Measurements from ENCODE around the gene TSSC4. TPM values are rescaled to one million over a fixed set of nuclear protein-coding genes. Genes with fewer than 3 reads are reported as not detected.

Gene TSSC4
- total RNA-seq, 1 experiment from 2014 or later = 47.1 TPM

GRCh38 chr11:2362414-2362813 lies 38.1 kb upstream of the TSSC4 start:
- 0 out of 2 replicates have a peak, but pooled peaks cover 5% of the 10 kb centered on the region for H3K27me3 ChIP-seq (ENCODE audit: insufficient read depth, low read length)
- no TSS peak for BruUV-seq (replicated peaks)
- intact Hi-C loops (cut with micrococcal nuclease) = no loop called here
- H3K4me3 ChIP-seq (replicated peaks in 1 of 2; ENCODE audit: low read depth in 1 of 2, low read length in 2 of 2) = no peak overlapping the region
- H4K20me1 ChIP-seq (ENCODE audit: insufficient read depth) = no peaks in the 10 kb centered on the region
- TF ChIP-seq SIN3A (IDR thresholded peaks at IDR 0.05; ENCODE audit: low read depth) = no peak
- no peak for TF ChIP-seq FOSL1 (IDR thresholded peaks at IDR 0.05; ENCODE audit: low read depth)
- TF ChIP-seq RAD21 (IDR thresholded peaks at IDR 0.05; ENCODE audit: low read depth) = no peak
- no peak for TF ChIP-seq ZBTB33 (IDR thresholded peaks at IDR 0.05; ENCODE audit: extremely low read depth, insufficient replicate concordance, low read length)
- TF ChIP-seq EZH2phosphoT487 (IDR thresholded peaks at IDR 0.05; ENCODE audit: borderline replicate concordance) = no peak
- no peak for TF ChIP-seq POLR2AphosphoS5 (IDR thresholded peaks at IDR 0.05; ENCODE audit: low read depth, low read length)
- no peak for TF ChIP-seq CEBPB (IDR thresholded peaks at IDR 0.05; ENCODE audit: low read depth)
- no peak for TF ChIP-seq ATF3 (IDR thresholded peaks at IDR 0.05)
- TF ChIP-seq YY1 (IDR thresholded peaks at IDR 0.05; ENCODE audit: extremely low read depth, insufficient replicate concordance, low read depth, low read length) = no peak
- TF ChIP-seq TCF7L2 (IDR thresholded peaks at IDR 0.05; ENCODE audit: borderline replicate concordance, extremely low read depth, insufficient read depth, insufficient read length) = no peak
- no peak for TF ChIP-seq CTCF (IDR thresholded peaks at IDR 0.05 in 2 of 3, conservative IDR thresholded peaks at IDR 0.05 in 1 of 3; ENCODE audit: borderline replicate concordance in 1 of 3, insufficient read depth in 1 of 3, low read depth in 2 of 3, low read length in 2 of 3)
- no peak for TF ChIP-seq ZNF274 (IDR thresholded peaks at IDR 0.05; ENCODE audit: low read depth, low read length)
- no peak for TF ChIP-seq EZH2 (IDR thresholded peaks at IDR 0.05)
- no peak for TF ChIP-seq ZFX (IDR thresholded peaks at IDR 0.05)
- TF ChIP-seq EGR1 (IDR thresholded peaks at IDR 0.05; ENCODE audit: low read depth) = no peak
- no peak for TF ChIP-seq MAX (IDR thresholded peaks at IDR 0.05)
- no peak for TF ChIP-seq JUND (IDR thresholded peaks at IDR 0.05)
- no peak for TF ChIP-seq CBX3 (IDR thresholded peaks at IDR 0.05; ENCODE audit: low read depth)
- no peak for TF ChIP-seq POLR2A (IDR thresholded peaks at IDR 0.05; ENCODE audit: borderline replicate concordance, extremely low read depth, insufficient read depth, insufficient read length)
- no peak overlapping the region for H3K27ac ChIP-seq (ENCODE audit: low read depth, low read length)
- H3K36me3 ChIP-seq (ENCODE audit: control insufficient read depth in 1 of 2, insufficient read depth in 2 of 2, low read length in 2 of 2) = no peaks in the 10 kb centered on the region
- DNase-seq (ENCODE audit: low read depth, low spot score) (no peak), ATAC-seq (no peak)
- ChIA-PET RAD21 (ENCODE audit: low non-redundant PET in 1 of 2, low total read pairs in 2 of 2, uncharacterized antibody in 2 of 2, unreplicated experiment in 2 of 2) (no interaction called here), CTCF (no interaction called here), POLR2A (no interaction called here)
- H3K79me2 ChIP-seq (ENCODE audit: insufficient read depth, low read length) = no peaks in the 10 kb centered on the region
- no peak overlapping the region for H2AFZ ChIP-seq (ENCODE audit: low read depth, low read length, poor library complexity, severe bottlenecking)
- no peak overlapping the region for H3K9ac ChIP-seq (ENCODE audit: low read length)
- peaks cover 0 to 3% of the 10 kb centered on the region in 2 experiments; a peak in 1 of 4 replicates for H3K4me1 ChIP-seq (ENCODE audit: control insufficient read depth in 1 of 2, insufficient read depth in 2 of 2, low read length in 2 of 2)
- no peaks in the 10 kb centered on the region for H3K9me3 ChIP-seq (ENCODE audit: control insufficient read depth in 1 of 2, insufficient read depth in 1 of 2, low read depth in 1 of 2, low read length in 2 of 2)
- no peaks in the 10 kb centered on the region for H3K9me2 ChIP-seq (ENCODE audit: insufficient read depth)
- H3K4me2 ChIP-seq (ENCODE audit: low read length) = no peak overlapping the region

Data from HCT116 (cell line).